Effector CD8-positive, alpha-beta T cell (primary cell): ENCODE results near the gene IGFBP4.

Experiments
- DNase-seq: peaks from one replicate; lab custom pipeline; 2025; lab: John Stamatoyannopoulos, UW

IGFBP4 gene

DNA sequence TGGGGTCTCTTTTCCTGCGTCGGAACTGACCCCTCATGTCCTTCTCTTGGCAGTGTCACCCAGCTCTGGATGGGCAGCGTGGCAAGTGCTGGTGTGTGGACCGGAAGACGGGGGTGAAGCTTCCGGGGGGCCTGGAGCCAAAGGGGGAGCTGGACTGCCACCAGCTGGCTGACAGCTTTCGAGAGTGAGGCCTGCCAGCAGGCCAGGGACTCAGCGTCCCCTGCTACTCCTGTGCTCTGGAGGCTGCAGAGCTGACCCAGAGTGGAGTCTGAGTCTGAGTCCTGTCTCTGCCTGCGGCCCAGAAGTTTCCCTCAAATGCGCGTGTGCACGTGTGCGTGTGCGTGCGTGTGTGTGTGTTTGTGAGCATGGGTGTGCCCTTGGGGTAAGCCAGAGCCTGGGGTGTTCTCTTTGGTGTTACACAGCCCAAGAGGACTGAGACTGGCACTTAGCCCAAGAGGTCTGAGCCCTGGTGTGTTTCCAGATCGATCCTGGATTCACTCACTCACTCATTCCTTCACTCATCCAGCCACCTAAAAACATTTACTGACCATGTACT, 13.2 kb downstream of the IGFBP4 start:
- no peak for DNase-seq

DNA sequence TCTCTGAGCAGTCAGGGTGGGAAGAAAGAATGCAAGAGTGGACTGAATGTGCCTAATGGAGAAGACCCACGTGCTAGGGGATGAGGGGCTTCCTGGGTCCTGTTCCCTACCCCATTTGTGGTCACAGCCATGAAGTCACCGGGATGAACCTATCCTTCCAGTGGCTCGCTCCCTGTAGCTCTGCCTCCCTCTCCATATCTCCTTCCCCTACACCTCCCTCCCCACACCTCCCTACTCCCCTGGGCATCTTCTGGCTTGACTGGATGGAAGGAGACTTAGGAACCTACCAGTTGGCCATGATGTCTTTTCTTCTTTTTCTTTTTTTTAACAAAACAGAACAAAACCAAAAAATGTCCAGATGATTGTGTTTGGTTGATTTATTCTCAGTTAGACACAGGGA, 14.1 kb downstream of the IGFBP4 start:
- DNase-seq, result no peak

DNA sequence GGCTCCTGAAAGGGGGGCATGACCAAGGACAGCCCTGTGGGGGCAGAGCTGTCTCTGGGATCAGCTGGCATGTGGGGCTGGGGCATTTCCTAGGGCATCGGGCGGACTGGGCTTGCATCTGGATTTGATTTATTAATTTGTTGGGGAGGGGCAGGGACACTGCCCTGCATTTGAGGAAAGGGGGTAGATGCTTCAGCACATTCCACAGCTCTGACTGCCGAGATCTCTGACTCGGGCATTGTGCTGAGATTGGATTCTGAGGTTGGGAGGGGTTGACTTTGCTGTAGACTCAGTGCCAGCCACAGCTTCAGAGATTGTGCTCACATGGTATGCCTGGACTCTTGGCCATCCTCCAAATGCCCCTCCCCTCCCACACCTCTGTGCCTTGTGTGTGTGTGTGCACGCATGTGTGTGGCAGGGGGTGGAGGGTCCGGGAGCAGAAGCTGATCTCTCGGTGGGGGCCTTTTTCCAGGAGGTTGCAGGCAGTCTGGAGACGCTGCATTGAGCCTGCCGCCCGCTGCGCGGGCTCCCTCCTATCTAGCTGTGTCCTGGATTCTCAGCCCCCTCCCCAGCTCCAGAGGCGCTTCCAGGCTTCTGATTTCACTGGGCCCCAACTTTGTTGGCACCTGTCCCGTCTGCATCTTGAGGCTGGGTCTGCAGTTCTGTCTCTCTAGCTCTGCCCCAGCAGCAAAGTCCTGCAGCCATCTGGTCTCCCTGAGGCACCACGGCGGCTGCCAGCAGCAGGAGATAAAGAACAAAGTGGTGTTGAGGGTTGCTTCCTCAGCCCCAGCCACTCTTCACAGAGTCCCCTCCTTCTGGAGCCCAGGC, 14.9 kb downstream of the IGFBP4 start:
- DNase-seq, result no peak

DNA sequence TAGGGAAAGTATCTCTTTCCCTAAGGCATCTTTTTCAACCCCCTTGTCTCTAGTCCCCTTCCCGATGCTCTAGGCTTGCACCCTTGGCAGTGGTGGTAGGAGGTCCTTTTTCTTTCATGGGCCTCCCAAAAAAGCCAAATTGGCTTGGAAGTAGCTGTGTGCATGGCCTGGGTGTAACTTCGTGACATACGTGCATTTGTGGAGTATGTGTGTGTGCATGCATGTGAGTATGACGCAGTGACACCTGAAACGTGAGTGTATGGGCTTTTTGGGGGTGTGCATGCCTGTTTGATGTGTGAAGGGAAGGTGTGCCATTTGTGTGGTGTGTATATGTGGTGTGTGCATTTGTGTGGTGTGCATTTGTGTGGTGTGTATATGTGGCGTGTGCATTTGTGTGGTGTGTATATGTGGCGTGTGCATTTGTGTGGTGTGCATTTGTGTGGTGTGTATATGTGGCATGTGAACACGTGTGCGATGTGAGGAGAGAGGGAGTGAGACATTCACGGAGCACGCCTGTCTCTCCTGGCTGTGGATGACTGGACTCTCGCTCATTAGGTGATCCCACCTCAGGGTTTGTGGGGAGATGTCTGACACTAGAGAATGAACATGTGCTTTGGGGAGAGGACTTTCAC, 15.7 kb downstream of the IGFBP4 start:
- no peak for DNase-seq

DNA sequence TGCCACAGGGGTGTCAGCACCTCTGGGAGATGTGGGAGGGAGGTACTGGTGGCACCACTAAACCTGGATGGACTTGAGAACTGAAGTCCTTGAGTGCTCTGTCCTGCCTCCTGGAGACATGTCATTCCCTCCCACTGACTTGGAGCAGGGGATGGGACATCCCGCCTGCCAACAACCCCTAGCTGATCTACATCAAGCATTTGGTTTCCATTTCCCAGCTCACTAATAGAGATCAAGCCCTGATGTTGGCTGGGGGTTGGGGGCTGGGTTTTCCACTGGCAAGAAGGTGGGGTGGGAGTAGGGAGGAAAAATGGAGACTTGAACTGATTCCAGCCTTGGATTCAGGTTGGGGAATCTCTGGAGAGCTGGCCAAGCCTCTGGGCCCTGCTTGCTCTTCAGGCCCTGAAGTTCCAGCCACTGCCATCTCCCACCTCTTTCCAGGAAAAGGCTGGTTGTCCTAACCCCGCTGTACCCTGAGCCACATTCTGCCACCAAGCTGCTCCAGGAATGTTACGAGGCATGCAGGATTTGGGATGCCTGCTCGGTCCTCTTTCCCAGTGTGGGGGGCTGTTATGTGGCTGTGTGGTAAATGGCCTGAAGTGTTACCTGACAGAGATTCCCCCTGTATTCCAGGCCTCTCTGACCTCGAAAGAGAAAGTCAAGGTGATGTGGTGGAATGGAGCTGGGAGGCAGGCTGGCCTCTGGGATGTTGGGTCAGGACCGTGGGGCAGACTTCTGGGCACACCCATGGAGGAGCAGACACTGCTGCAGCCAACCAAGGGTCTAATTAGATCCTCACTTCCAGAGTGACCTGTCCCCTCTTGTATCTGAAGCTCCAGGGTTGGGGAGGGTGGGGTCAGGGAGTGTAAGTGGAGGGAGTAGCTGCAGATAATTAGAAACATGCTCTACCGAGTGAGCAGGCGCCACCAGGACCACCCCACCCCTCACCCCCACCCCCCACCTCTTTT, 16.7 kb downstream of the IGFBP4 start:
- DNase-seq, result no peak

DNA sequence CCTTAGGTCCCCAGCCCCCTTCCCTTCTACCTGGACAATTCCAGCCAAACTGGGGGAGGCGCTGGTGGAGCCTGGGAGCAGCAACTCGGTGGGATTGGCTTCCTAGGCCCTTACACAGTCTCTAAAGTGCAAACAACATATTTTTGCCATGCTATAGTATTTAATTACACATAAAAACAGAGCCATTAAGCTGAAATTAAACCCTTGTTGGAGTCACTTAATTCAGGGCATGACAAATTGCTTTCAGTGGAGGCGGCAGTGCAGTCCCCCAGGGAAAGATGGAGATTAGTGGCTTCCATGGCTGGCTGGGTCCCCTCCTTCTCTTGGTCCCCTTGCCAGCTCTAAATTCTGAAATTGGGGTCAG, 17.3 kb downstream of the IGFBP4 start:
- no peak for DNase-seq

DNA sequence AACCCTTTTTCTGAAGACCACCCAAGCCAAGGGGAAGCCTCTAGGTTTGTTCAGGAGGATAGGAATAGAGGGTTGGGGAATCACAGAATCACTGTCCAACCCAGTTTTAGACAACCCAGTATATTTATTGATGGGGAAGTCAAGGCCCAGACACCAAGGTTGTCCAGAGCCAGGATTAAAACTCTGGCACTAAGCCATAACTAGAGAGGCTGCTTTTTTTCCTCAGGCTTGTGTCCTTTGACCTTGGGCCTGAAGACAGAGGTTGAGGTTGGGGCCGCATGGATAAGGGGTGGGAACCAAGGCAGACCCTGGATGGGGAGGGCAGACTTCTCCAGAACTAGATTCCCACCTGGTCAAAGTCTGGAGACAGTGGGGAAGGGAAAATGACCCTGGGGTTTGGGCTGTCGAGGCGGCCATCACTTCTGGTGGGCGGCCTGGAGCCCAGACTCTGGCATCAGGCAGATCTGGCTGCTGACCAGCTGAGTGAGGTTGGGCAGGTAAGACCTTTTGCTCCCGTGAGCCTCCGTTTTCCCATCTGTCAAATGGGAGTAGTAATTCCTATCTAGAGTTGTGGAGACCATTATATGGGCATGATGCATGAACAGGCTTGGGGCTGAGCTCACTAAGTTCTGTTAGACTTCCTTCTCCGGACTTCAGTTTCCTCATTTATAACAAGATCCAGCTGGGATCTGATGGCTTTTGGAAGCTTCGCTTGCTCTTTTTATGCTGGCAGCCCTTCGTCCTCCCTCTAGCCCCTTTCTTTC, 17.9 kb downstream of the IGFBP4 start:
- no peak for DNase-seq

DNA sequence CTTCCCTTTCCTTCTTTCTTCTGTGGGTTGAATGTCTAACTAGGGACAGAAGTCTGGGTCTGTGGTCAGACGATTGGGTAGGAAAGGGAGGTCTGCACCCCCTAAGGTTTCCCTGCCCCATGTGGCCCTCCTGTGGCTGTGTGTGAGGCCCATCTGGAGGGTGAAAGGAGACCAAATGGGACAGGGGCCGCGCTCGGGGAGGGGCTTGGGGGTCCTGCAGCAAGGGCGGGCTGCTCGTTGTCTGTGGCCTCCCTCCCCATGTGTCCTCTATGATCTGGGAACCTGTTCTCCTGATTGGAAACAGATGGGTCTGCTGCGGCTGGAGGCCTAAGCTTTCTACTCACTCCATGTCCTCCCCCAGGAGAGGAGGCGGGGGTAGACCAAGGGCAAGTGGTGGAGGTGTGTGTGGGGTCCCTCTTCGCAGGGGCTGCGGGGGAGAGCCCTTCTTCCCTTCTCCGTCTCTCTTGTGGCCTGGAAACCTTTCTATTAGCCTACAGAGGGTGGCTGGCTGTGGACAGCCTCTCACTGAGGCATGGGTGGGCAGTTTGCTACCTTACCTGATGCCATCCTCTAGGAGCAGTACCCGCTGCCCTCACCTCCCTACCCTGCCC, 18.6 kb downstream of the IGFBP4 start:
- no peak for DNase-seq

DNA sequence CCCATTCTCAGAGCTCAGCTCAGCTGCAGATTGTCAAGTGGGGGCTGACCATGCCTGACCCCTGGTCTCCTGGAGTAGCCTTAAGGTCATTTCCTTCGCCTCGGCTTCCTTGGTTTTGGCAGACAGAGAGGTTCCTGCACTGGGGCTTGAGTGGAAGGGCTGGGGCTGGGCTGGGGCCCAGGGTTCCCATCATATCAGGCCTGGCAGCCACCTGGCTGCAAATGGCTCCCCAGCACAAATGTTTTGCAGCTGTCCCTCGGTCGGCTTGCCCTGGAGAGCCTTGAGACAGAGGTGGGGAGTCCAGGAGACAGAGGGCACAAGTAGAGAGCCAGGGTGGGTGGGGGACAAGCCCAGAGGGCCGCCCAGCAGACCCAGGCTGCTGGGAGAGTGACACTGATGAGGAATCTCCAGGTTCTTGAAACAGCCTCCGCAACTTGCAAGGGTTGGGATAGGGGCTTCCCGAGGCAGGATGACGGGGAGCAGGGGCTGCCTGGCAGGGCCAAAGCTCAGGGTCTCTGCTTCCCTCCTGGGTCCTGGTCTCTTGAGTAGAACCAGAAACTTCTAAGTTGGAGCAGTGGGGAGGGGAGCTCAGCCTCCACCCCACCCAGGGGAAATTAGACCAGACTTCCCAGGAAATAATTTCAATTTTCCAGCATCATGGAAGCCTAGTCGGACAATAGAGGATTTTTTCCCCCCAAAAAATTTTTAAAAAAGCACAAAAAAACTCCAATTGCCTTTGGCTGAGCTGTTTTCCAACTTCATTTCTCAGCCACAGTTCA, 19.3 kb downstream of the IGFBP4 start:
- DNase-seq, result no peak

DNA sequence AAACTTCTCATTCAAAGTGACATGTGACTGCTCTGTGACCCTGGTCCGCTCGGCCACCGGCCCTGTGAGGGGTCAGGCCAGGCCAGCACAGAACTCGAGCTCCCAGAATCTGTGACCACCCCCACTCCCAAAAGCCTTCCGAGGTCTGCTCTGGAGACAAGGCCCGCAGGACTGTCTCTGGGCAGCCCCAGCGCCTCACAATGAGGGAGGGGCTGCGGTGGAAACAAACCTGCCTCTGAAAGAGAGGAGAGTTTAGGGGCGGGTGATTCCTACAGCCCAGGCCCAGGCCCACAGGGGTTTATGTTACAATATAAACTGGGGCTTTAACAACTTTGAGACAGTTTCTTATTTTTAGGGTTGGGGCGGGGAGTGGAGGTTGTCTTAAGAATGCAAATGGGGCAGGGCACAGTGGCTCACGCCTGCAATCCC, 19.9 kb downstream of the IGFBP4 start:
- no peak for DNase-seq

DNA sequence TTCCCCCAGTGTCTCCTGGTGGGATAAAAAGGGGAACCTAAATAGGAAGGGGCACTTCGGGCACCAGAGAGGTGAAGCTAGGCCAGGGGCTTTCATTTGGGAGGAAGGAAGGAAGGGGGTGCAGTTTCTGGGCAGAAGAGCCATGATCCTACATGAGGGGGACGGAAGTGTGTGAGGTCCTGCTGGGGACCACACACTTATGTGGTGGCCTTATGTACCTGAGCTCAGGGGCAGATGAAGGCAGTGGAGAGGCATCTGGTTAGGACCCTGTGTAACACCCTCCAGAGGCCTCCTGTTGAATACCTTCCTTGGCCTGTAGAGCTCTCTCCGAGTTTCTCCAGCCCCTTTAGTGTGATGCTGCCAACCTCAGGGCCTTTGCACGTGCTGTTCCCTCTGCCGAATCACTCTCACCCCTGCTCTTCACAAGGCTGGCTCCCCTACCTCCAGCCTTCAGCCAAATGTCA, 21.2 kb downstream of the IGFBP4 start:
- DNase-seq, result no peak

DNA sequence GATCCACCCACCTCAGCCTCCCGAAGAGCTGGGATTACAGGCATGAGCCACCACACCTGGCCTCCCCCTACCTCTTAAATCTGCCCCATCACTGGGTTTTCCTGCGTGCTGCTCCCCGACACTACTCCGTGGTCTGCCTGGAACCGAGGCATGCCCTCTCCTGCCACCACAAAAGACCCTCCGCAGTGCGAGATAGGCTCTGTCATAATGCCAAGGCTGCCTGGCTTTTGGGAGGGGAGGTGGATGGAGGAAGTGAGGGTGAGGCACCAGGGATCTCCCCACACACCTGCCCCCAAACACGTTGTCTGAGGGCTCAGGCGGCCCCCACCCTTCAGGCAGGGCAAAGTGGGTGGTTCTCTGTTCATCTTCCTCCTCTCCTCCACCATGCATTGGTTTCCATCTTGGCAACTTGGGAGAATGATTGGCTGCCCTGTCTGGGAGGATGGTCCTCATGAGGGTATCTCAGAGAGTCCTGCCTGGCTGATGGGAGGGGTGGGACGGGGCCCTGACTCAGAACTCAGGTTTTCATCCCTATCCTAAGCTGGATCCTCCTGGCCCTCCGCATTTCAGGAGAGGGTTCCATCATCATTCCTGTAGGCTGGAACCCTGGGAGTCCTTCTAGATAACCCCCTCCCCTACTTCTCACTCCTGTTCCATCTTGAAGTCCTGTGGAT, 23.2 kb downstream of the IGFBP4 start:
- DNase-seq, result no peak

DNA sequence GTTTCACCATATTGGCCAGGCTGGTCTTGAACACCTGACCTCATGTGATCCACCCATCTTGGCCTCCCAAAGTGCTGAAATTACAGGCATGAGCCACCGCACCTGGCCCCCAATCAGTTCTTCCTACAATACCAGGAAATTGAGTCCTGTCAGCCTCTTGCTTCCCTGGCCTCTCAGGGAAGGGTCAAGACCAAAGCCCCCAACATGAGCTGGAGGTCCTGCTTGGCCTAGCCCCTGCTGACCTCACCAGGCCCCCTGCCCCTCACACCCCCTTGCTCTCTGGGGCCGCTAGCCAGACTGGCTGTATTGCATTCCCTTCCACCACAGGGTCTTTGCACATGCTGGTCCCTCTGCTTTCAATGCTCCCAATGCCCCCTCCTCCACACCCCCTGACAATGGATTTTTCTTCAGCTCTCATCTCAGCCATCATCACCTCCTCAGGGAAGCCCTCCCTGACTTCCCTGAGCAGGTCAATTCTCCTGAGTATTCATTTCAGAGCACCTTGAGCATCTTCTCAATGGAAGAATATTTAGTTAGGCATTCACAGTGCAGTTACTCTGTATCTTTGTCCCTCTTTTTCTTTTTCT, 24.1 kb downstream of the IGFBP4 start:
- DNase-seq, result no peak

DNA sequence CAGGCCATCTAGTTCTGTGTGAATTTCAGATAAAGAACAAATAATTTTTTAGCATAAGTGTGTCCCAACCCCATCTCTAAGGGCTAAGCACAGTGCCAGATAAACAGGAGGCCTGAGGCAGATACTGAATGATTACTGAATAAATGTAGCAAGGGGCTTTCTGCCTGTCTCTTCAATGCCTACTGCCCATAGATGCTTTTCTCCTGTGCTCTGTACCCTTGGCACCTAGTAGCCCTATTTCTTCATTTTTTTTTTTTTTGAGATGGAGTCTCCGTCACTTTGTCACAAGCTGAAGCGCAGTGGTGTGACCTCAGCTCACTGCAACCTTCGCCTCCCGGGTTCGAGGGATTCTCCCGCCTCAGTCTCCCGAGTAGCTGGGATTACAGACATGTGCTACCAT, 25.3 kb downstream of the IGFBP4 start:
- no peak for DNase-seq

DNA sequence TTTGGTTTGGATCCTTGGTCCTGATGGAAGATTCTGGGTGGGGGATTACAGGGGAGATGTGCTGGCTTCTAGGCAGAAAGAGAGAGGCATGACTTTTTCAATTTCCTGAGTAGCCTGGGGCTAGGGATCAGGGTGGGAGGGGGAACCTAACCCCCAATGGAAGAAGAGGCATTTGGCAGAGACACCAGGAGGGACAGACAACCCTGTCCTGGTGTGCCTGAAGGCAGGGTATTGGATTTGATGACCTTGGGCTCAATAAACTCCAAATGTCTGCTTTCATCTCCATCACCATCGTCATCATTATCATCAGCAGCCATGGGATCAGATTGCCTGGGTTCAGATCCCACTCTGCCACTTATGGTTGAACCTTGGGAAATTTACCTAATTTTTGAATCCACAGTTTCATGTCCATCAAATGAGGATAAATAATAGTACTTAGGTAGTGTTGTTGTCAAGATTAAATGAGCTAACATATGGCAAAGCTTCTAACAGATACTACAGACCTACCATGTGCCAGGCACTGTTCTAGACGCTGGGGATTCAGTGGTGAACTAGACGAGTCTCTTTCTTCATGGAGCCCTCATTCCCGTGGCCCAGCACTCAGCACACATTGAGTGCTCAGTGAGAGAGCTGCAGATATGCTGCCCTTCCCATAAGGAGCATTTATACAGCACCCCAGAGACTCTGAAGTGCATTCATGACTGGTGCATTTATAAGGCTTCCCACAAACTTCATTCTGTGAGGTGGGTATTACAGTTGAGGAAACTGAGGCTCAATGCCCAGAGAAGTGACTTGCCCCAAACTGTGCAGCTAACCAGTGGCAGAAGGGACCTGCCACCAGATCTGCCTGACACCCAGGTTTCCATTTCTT, 26.8 kb downstream of the IGFBP4 start:
- no peak for DNase-seq

DNA sequence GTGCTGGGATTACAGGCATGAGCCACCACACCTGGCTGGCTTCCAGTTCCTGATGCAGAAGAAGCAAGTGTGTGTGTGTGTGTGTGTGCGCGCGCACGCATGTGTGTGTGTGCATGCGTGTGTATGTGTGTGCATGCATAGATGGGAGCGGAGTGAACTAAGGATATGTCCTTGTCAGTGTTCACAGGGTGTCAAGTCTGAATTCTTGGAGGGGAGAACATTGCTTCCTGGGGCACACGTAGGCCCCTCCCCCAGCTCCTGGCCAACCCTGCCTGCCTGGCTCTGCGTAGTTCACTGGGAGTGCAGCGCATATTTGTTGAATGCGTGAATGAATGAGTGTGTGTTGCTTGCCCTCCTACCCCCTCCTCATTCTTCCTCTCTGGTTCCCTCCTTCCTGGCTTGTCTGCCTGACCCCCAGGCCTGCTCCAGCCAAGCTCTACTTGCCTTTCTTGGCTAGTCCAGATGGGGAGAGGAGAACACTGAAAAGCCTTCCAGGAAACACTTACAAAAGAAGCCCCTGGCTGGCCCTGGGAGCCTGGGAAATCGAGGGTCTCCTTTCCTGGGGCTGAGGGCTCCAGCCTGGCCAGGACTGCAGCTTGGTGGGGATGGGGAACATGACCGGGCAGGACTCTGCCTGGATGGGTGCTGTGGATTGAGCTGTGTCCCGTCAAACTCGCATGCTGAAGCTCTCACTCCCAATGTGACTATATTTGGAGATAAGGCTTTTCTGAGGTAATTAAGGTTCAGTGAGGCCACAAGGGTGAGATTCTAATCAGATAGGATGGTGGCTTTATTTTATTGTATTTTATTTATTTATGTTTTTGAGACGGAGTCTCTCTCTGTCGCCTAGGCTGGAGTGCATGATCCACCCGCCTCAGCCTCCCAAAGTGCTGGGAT, 27.9 kb downstream of the IGFBP4 start:
- DNase-seq, result no peak
